ENCODE measurements around the gene DMRT1. TPM values are rescaled to one million over a fixed set of nuclear protein-coding genes. Genes with fewer than 3 reads are reported as not detected.

DMRT1 gene
- total RNA-seq, 1 experiment from 2014 or later = not detected

DNA sequence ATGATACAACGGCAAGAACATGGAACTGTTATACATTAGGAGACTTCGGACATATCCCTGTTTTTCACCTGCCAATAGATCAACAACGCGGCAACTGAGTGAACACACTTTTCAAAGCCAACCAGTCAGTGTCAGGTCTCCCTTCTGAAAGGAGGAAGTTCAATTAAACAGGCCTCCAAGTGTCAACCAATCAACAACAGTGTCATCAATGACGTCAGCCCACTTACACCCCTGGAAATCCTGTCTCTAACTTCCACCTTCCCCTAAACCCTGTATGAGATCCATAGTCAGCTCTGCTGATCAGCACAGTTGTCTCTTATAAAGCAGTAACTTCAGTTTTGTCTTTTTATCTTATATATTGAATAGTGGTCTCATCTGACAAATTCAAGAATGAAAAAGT, 171.5 kb downstream of the DMRT1 start (continued):
- no peak for TF ChIP-seq ATF2 (CRISPR knock-in tag; IDR thresholded peaks at IDR 0.05; ENCODE audit: borderline replicate concordance, low read depth)
- no peak for TF ChIP-seq CBFB (CRISPR knock-in tag; IDR thresholded peaks at IDR 0.05; ENCODE audit: low read depth)
- TF ChIP-seq JUN (CRISPR knock-in tag; IDR thresholded peaks at IDR 0.05) = no peak
- no peak for TF ChIP-seq ATF6 (CRISPR knock-in tag; IDR thresholded peaks at IDR 0.05)
- no peak for TF ChIP-seq TP53 (CRISPR knock-in tag; IDR thresholded peaks at IDR 0.05)
- no peak for TF ChIP-seq TEAD1 (CRISPR knock-in tag; IDR thresholded peaks at IDR 0.05)
- no peak for TF ChIP-seq ZNF263 (CRISPR knock-in tag; IDR thresholded peaks at IDR 0.05; ENCODE audit: low read depth)
- no peak for TF ChIP-seq IRF2 (CRISPR knock-in tag; IDR thresholded peaks at IDR 0.05; ENCODE audit: borderline replicate concordance, low read depth)
- TF ChIP-seq TCF7 (CRISPR knock-in tag; IDR thresholded peaks at IDR 0.05; ENCODE audit: low read depth) = no peak
- no peak for TF ChIP-seq EMX1 (CRISPR knock-in tag; IDR thresholded peaks at IDR 0.05)

GRCh38 chr9:1014225-1014624, 172.7 kb downstream of the DMRT1 start:
- no peaks in the 10 kb centered on the region for H3K9me3 Mint-ChIP-seq
- no peaks in the 10 kb centered on the region for H3K36me3 Mint-ChIP-seq
- CTCF ChIA-PET = no interaction called here
- DNase-seq (ENCODE audit: low spot score) = no peak
- no peak for ATAC-seq
- peaks cover 11% of the 10 kb centered on the region for H3K4me1 Mint-ChIP-seq
- no peak overlapping the region for H3K27ac Mint-ChIP-seq
- POLR2A ChIA-PET = no interaction called here
- H3K27me3 Mint-ChIP-seq (ENCODE audit: low read depth) = peaks cover 21% of the 10 kb centered on the region
- no peak overlapping the region for H3K4me3 Mint-ChIP-seq
- no peak for TF ChIP-seq HMGA2 (CRISPR knock-in tag; IDR thresholded peaks at IDR 0.05)
- no peak for TF ChIP-seq NR1H2 (CRISPR knock-in tag; IDR thresholded peaks at IDR 0.05)
- TF ChIP-seq SOX15 (CRISPR knock-in tag; IDR thresholded peaks at IDR 0.05) = no peak
- TF ChIP-seq, protein P1, sequence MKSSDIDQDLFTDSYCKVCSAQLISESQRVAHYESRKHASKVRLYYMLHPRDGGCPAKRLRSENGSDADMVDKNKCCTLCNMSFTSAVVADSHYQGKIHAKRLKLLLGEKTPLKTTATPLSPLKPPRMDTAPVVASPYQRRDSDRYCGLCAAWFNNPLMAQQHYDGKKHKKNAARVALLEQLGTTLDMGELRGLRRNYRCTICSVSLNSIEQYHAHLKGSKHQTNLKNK (CRISPR knock-in tag; IDR thresholded peaks at IDR 0.05) = no peak
- TF ChIP-seq ZBTB21 (CRISPR knock-in tag; IDR thresholded peaks at IDR 0.05; ENCODE audit: borderline replicate concordance) = no peak
- no peak for TF ChIP-seq ZNF423 (CRISPR knock-in tag; IDR thresholded peaks at IDR 0.05)

GRCh38 chr9:1014640-1015039, 173.1 kb downstream of the DMRT1 start:
- Mint-ChIP-seq H3K27me3 (ENCODE audit: low read depth) (peaks cover 18% of the 10 kb centered on the region), H3K4me1 (peaks cover 7% of the 10 kb centered on the region), H3K9me3 (no peaks in the 10 kb centered on the region), H3K4me3 (no peak overlapping the region), H3K36me3 (no peaks in the 10 kb centered on the region), H3K27ac (no peak overlapping the region)
- ATAC-seq (no peak), DNase-seq (ENCODE audit: low spot score) (no peak)
- CTCF ChIA-PET = no interaction called here
- no peak for TF ChIP-seq HMGXB4 (CRISPR knock-in tag; IDR thresholded peaks at IDR 0.05)
- TF ChIP-seq ESRRA (CRISPR knock-in tag; IDR thresholded peaks at IDR 0.05; ENCODE audit: borderline replicate concordance) = no peak
- no peak for TF ChIP-seq NR3C1 (CRISPR knock-in tag; conservative IDR thresholded peaks at IDR 0.05; ENCODE audit: low read depth)
- TF ChIP-seq, protein P2, sequence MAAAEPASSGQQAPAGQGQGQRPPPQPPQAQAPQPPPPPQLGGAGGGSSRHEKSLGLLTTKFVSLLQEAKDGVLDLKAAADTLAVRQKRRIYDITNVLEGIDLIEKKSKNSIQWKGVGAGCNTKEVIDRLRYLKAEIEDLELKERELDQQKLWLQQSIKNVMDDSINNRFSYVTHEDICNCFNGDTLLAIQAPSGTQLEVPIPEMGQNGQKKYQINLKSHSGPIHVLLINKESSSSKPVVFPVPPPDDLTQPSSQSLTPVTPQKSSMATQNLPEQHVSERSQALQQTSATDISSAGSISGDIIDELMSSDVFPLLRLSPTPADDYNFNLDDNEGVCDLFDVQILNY (CRISPR knock-in tag; IDR thresholded peaks at IDR 0.05) = no peak
- TF ChIP-seq SMAD4 (CRISPR knock-in tag; IDR thresholded peaks at IDR 0.05) = no peak
- no peak for TF ChIP-seq GABPB1 (CRISPR knock-in tag; IDR thresholded peaks at IDR 0.05)
- no peak for TF ChIP-seq ZNF423 (CRISPR knock-in tag; IDR thresholded peaks at IDR 0.05)
- TF ChIP-seq ZNF219 (CRISPR knock-in tag; IDR thresholded peaks at IDR 0.05; ENCODE audit: borderline replicate concordance) = no peak
- no peak for TF ChIP-seq ZNF263 (CRISPR knock-in tag; IDR thresholded peaks at IDR 0.05; ENCODE audit: low read depth)
- no peak for TF ChIP-seq ELF4 (CRISPR knock-in tag; IDR thresholded peaks at IDR 0.05; ENCODE audit: low read depth)
- TF ChIP-seq FOXJ3 (CRISPR knock-in tag; IDR thresholded peaks at IDR 0.05; ENCODE audit: borderline replicate concordance) = no peak
- TF ChIP-seq TEAD1 (CRISPR knock-in tag; IDR thresholded peaks at IDR 0.05) = no peak
- POLR2A ChIA-PET = no interaction called here
